IMR-90 (cell line): ENCODE data around the gene SCYGR6. TPM values are rescaled to one million over a fixed set of nuclear protein-coding genes. Genes with fewer than 3 reads are reported as not detected.

Source experiments
- ATAC-seq: fragments of 200-7000 bp; cut with Tn5 transposase; 2 replicates; pipeline ENCODE4 v1.9.1; 2020; ENCODE audit warnings: low read depth, mild to moderate bottlenecking, moderate library complexity
- BruUV-seq: library from RNA; stranded (reverse); fragments of 400-500 nt; replicated peaks from 2 replicates; lab custom pipeline; 2021; lab: Mats Ljungman, UMichigan
- CTCF ChIA-PET: fragments of 300-600 bp; formaldehyde crosslinking; extraction: SDS; loops from one replicate; lab custom pipeline; 2021; ENCODE audit warnings: antibody characterized with exemption; lab: Yijun Ruan, JAX
- POLR2A ChIA-PET: fragments of 300-600 bp; sonication (Branson Sonifier 250); formaldehyde crosslinking; loops from one replicate; lab custom pipeline; 2022; ENCODE audit warnings: antibody characterized with exemption; ENCODE audit not compliant: unreplicated experiment; lab: Charles Lee
- DNase-seq: peaks from one replicate; pipeline ENCODE4 v3.0.0; 2013
- H2AFZ ChIP-seq: replicated peaks from 2 replicates; pipeline ENCODE3; 2013; ENCODE audit warnings: low read length, mild to moderate bottlenecking; ENCODE audit not compliant: poor library complexity
- H2AK5ac ChIP-seq: 2 replicates; pipeline ENCODE4 v1.6.1; 2013; ENCODE audit warnings: low read depth, low read length, inconsistent platforms
- H2AK9ac ChIP-seq: replicated peaks from 2 replicates; pipeline ENCODE3; 2013; ENCODE audit warnings: mild to moderate bottlenecking, low read depth, low read length, moderate library complexity; ENCODE audit not compliant: poor library complexity
- H2BK120ac ChIP-seq: 2 replicates; pipeline ENCODE4 v1.6.1; 2013; ENCODE audit warnings: low read depth, low read length, inconsistent platforms
- H2BK15ac ChIP-seq: 3 replicates; pipeline ENCODE4 v1.6.1; 2013; ENCODE audit warnings: low read depth, low read length, inconsistent platforms
- H2BK20ac ChIP-seq: 2 replicates; pipeline ENCODE4 v1.6.1; 2013; ENCODE audit warnings: low read depth, mild to moderate bottlenecking, inconsistent platforms, low read length, moderate library complexity
- H2BK5ac ChIP-seq: 2 replicates; pipeline ENCODE4 v1.6.1; 2013; ENCODE audit warnings: mild to moderate bottlenecking, low read depth, low read length, inconsistent platforms; ENCODE audit not compliant: poor library complexity, severe bottlenecking
- H3K14ac ChIP-seq: replicated peaks from 2 replicates; pipeline ENCODE4 v1.6.1; 2013; ENCODE audit warnings: low read depth, low read length, inconsistent platforms
- H3K18ac ChIP-seq: 2 replicates; pipeline ENCODE4 v1.6.1; 2013; ENCODE audit warnings: low read depth, low read length, control low read depth
- H3K23ac ChIP-seq: 2 replicates; pipeline ENCODE4 v1.6.1; 2013; ENCODE audit warnings: low read depth, low read length, inconsistent platforms
- H3K27ac ChIP-seq: 2 replicates; pipeline ENCODE4 v1.5.1; 2013; ENCODE audit warnings: mild to moderate bottlenecking, control low read depth, low read length; ENCODE audit not compliant: insufficient read depth
- H3K27me3 ChIP-seq: 2 replicates; pipeline ENCODE4 v1.6.1; 2013; ENCODE audit warnings: low read length; ENCODE audit not compliant: control insufficient read depth, insufficient read depth
- H3K36me3 ChIP-seq: 2 replicates; pipeline ENCODE4 v1.6.1; 2013; ENCODE audit warnings: low read length, mixed read lengths; ENCODE audit not compliant: control insufficient read depth, insufficient read depth
- H3K4ac ChIP-seq: 2 replicates; pipeline ENCODE4 v1.6.1; 2013; ENCODE audit warnings: low read depth, low read length, inconsistent platforms
- H3K4me1 ChIP-seq: 2 replicates; pipeline ENCODE4 v1.6.1; 2013; ENCODE audit warnings: low read length, mixed read lengths; ENCODE audit not compliant: control insufficient read depth, insufficient read depth
- H3K4me2 ChIP-seq: 2 replicates; pipeline ENCODE4 v1.6.1; 2013; ENCODE audit warnings: low read depth, mild to moderate bottlenecking, control low read depth, low read length, moderate library complexity
- H3K4me3 ChIP-seq: 2 replicates; pipeline ENCODE4 v1.5.1; 2013; ENCODE audit warnings: low read depth, mild to moderate bottlenecking, control low read depth, low read length, moderate library complexity; ENCODE audit not compliant: insufficient read depth
- H3K56ac ChIP-seq: 2 replicates; pipeline ENCODE4 v1.6.1; 2013; ENCODE audit warnings: low read length, inconsistent platforms; ENCODE audit not compliant: insufficient read depth; ENCODE audit errors: extremely low read depth
- H3K79me1 ChIP-seq, 2 experiments: 2 replicates each; pipeline ENCODE4 v1.6.1; 2013; ENCODE audit warnings: low read length in 2 of 2, inconsistent platforms in 1 of 2, low read depth in 1 of 2
- H3K9ac ChIP-seq: 2 replicates; pipeline ENCODE4 v1.6.1; 2013; ENCODE audit warnings: low read depth, low read length, control low read depth
- H3K9me1 ChIP-seq: 2 replicates; pipeline ENCODE4 v1.6.1; 2013; ENCODE audit warnings: low read length, inconsistent platforms; ENCODE audit not compliant: insufficient read depth
- H3K9me3 ChIP-seq: 2 replicates; pipeline ENCODE4 v1.6.1; 2013; ENCODE audit warnings: low read length; ENCODE audit not compliant: control insufficient read depth, insufficient read depth
- H4K20me1 ChIP-seq: 2 replicates; pipeline ENCODE4 v1.6.1; 2013; ENCODE audit warnings: low read length, inconsistent platforms; ENCODE audit not compliant: insufficient read depth
- H4K5ac ChIP-seq: 2 replicates; pipeline ENCODE4 v1.6.1; 2013; ENCODE audit warnings: mild to moderate bottlenecking, low read depth, low read length, control low read depth
- H4K8ac ChIP-seq, 2 experiments: 2 replicates each; pipeline ENCODE4 v1.6.1; 2013; ENCODE audit warnings: low read depth in 2 of 2, low read length in 2 of 2, control low read depth in 1 of 2, inconsistent platforms in 1 of 2
- H4K91ac ChIP-seq: 2 replicates; pipeline ENCODE4 v1.6.1; 2013; ENCODE audit warnings: low read depth, low read length, inconsistent platforms; ENCODE audit not compliant: insufficient read depth
- BHLHE40 ChIP-seq: fragments of 150-350 bp; IDR thresholded peaks from 2 replicates; pipeline ENCODE4 v1.6.1; 2016; ENCODE audit warnings: mild to moderate bottlenecking, low read depth, low read length
- ELK1 ChIP-seq: fragments of 150-350 bp; IDR thresholded peaks from 2 replicates; pipeline ENCODE4 v1.6.1; 2016; ENCODE audit warnings: low read depth, mild to moderate bottlenecking, low read length, moderate library complexity, borderline replicate concordance
- FOS ChIP-seq: fragments of 150-350 bp; IDR thresholded peaks from 2 replicates; pipeline ENCODE4 v1.6.1; 2016; ENCODE audit warnings: low read depth, low read length
- MAZ ChIP-seq: IDR thresholded peaks from 2 replicates; pipeline ENCODE4 v1.6.1; 2012; ENCODE audit warnings: low read depth, mild to moderate bottlenecking, low read length, improper control_type of control experiment, moderate library complexity, borderline replicate concordance
- RFX5 ChIP-seq: IDR thresholded peaks from 2 replicates; pipeline ENCODE4 v1.8.0; 2012; ENCODE audit warnings: low read depth, mild to moderate bottlenecking, low read length, moderate library complexity
- whole genome bisulfite sequencing, 2 experiments: methylation state at CpG; one replicate each; pipeline versions ENCODE4 v1.1.5 to v1.1.7; 2013; ENCODE audit warnings: missing lambda C conversion rate in 2 of 2; ENCODE audit not compliant: insufficient read length in 1 of 2; ENCODE audit errors: extremely low coverage in 2 of 2; 5-methylcytosine and 5-hydroxymethylcytosine counted together
- dilution Hi-C: fragments of 300-500 bp; cut with HindIII; formaldehyde crosslinking; loops from one replicate; pipeline ENCODE4 v1.14.3; 2018; ENCODE audit warnings: low sequenced_read_pairs; ENCODE audit not compliant: unreplicated experiment
- in situ Hi-C: fragments of 300-500 bp; cut with MboI; formaldehyde crosslinking; loops from 3 replicates; pipeline ENCODE4 v1.14.3; 2019; ENCODE audit warnings: low sequenced_read_pairs, inconsistent platforms, mixed read lengths
- intact Hi-C: fragments of 100-400 bp; cut with micrococcal nuclease; formaldehyde crosslinking; loops from 2 replicates; pipeline ENCODE4 v1.10.0; 2022
- polyA plus RNA-seq, 3 experiments: library from polyadenylated mRNA; depleted of rRNA; stranded (reverse); fragments of >200 nt; gene quantifications; 2 replicates each; pipeline ENCODE4 v1.2.3, GENCODE V29; 2012; ENCODE audit warnings: low replicate concordance in 1 of 3
- total RNA-seq: library from RNA; depleted of rRNA; stranded (reverse); fragments of >200 nt; gene quantifications from 2 replicates; pipeline ENCODE4 v1.2.3, GENCODE V29; 2012

SCYGR6 gene
- total and polyA plus RNA-seq, 2 of the 4 experiments (the other 2 are of a cell fraction): not detected

DNA sequence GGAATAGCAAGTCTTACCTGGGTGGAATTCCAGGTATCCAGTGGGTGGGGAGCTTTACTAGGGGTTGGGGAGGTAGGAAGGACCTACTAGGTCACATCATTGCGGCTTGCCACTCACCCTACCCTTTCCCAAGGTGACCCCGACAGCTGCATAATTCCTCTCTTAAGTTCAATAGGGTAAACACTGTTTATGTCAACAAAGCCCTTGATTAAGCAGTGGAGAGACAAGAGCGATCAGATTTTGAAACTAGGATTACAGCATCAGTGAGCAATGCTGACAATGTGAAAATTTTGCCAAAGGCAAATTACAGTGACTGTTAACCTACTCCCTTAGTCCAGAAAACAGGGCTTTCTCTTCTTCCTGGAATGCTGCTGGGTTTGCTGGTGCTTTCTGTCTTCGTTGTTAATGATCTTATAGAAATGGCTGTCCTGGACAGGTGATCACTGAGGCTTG lies 21.3 kb downstream of the SCYGR6 start:
- no peaks in the 10 kb centered on the region for H4K20me1 ChIP-seq
- H3K18ac ChIP-seq: no peak overlapping the region

More for the DNA sequence above, 21.3 kb downstream of the SCYGR6 start:
- Histone ChIP-seq H3K4me3 (no peak overlapping the region), H3K4me1 (no peaks in the 10 kb centered on the region), H3K27me3 (no peaks in the 10 kb centered on the region), H3K4me2 (no peak overlapping the region; the same call in 1 of the 2 replicates), H3K23ac (no peak overlapping the region), H3K4ac (no peak overlapping the region), H2BK5ac (no peak overlapping the region), H2AK9ac (no peak overlapping the region), H4K8ac (no peak overlapping the region), H2BK20ac (no peak overlapping the region), H2BK120ac (no peak overlapping the region), H3K9me3 (no peaks in the 10 kb centered on the region), H4K5ac (no peak overlapping the region), H3K9me1 (no peaks in the 10 kb centered on the region), H3K56ac (no peak overlapping the region), H4K91ac (no peak overlapping the region), H3K36me3 (no peaks in the 10 kb centered on the region), H3K14ac (no peak overlapping the region), H2BK15ac (no peak overlapping the region), H2AFZ (no peak overlapping the region), H2AK5ac (no peak overlapping the region), H3K9ac (no peak overlapping the region), H3K79me1 (no peaks in the 10 kb centered on the region), H3K27ac (no peak overlapping the region)
- TF ChIP-seq RFX5 (no peak), MAZ (no peak), BHLHE40 (no peak), ELK1 (no peak), FOS (no peak)
- DNase-seq (peak; percentile 7), ATAC-seq (peak; percentile 35)
- POLR2A ChIA-PET: no interaction called here
- no TSS peak for BruUV-seq
- in situ Hi-C loops: no loop called here
- no CpG with 5 or more reads among the region's 4 CpGs for WGBS, 2 experiments
- CTCF ChIA-PET: interaction anchor here (0.7 kb wide), 1 partner anchor 45 kb away, joined by 3 read pairs; no protein-coding TSS in a partner anchor
- dilution Hi-C loops: no loop called here
- intact Hi-C loops: no loop called here
